ENCODE data around the gene VAC14. TPM values are rescaled to one million over a fixed set of nuclear protein-coding genes. Genes with fewer than 3 reads are reported as not detected.

Gene VAC14
- total and polyA plus RNA-seq, 2 of the 8 experiments (the other 6 are each of a cell fraction or from before 2014, with no cell fraction given), result 56.0 to 108 TPM

- no peak overlapping the region for H3K23ac ChIP-seq (ENCODE audit: insufficient read length)
- no peak overlapping the region for H2BK15ac ChIP-seq (ENCODE audit: low read length)
- H2BK12ac ChIP-seq (ENCODE audit: low read depth, low read length), result no peak overlapping the region
- H3K4me1 ChIP-seq (replicated peaks in 1 of 4; ENCODE audit: control insufficient read depth in 3 of 4, insufficient read depth in 4 of 4, low read length in 3 of 4), result no peaks in the 10 kb centered on the region; a peak in 2 of 7 replicates
- no peak overlapping the region for H3K9ac ChIP-seq (replicated peaks in 1 of 4; ENCODE audit: extremely low read depth in 1 of 4, low read depth in 3 of 4, low read length in 3 of 4)
- WGBS, 2 experiments (ENCODE audit: extremely low coverage in 1 of 2, insufficient coverage in 1 of 2, insufficient read length in 1 of 2, insufficient replicate concordance in 2 of 2, low coverage in 1 of 2, low lambda C conversion rate in 2 of 2, missing lambda C conversion rate in 1 of 2), result 97% methylated on average over 19 of the region's 19 CpGs; no CpG with 5 or more reads in 1 of the 2 experiments
- no peak overlapping the region for H3K18ac ChIP-seq (ENCODE audit: extremely low read depth, low read length)
- no peak overlapping the region for H3K4ac ChIP-seq (replicated peaks; ENCODE audit: insufficient read length, low read depth, low read length)
- DNase-seq (ENCODE audit: low read depth in 1 of 2, low spot score in 2 of 2) (no peak), FAIRE-seq (no peak)
- no peak overlapping the region for H3K27ac ChIP-seq (ENCODE audit: low read depth, low read length)
- no peak overlapping the region for H2BK120ac ChIP-seq (replicated peaks; ENCODE audit: low read depth, low read length)
- CTCF ChIA-PET (ENCODE audit: partially characterized antibody), result interaction anchor here (0.8 to 1.5 kb wide), 2 partner anchors 14 to 16 kb away, joined by 3 to 6 read pairs; no protein-coding TSS in a partner anchor
- H3K14ac ChIP-seq (ENCODE audit: insufficient read length), result no peak overlapping the region
- H3K27me3 ChIP-seq (replicated peaks in 1 of 4; ENCODE audit: control insufficient read depth in 3 of 4, extremely low read depth in 1 of 4, insufficient read depth in 3 of 4, low read length in 3 of 4), result no peaks in the 10 kb centered on the region
- H4K5ac ChIP-seq (ENCODE audit: insufficient read length, low read depth, low read length), result no peak overlapping the region
- no peak overlapping the region for H4K91ac ChIP-seq (replicated peaks; ENCODE audit: insufficient read length, low read length)
- H3K4me3 ChIP-seq (ENCODE audit: extremely low read depth in 1 of 4, insufficient read depth in 2 of 4, low read depth in 3 of 4, low read length in 4 of 4), result no peak overlapping the region
- H2AK5ac ChIP-seq (ENCODE audit: low read depth, low read length), result no peak overlapping the region
- H3K9me3 ChIP-seq (ENCODE audit: insufficient read depth in 2 of 2, low read depth in 1 of 2, low read length in 1 of 2), result peaks cover 3 to 5% of the 10 kb centered on the region in 2 experiments; a peak in 1 of 4 replicates
- POLR2A ChIA-PET (ENCODE audit: partially characterized antibody), result interaction anchor here (1.4 kb wide), 1 partner anchor 9 kb away, joined by 3 read pairs; no protein-coding TSS in a partner anchor
- H2BK20ac ChIP-seq (ENCODE audit: low read length), result no peak overlapping the region
- no peak overlapping the region for H2AFZ ChIP-seq (ENCODE audit: low read length)
- peaks cover 6% of the 10 kb centered on the region for H3K79me1 ChIP-seq (ENCODE audit: low read depth, low read length)
- H3K23me2 ChIP-seq (ENCODE audit: low read depth, low read length), result no peaks in the 10 kb centered on the region
- no peak overlapping the region for H3K4me2 ChIP-seq (ENCODE audit: insufficient read depth in 1 of 2, low read depth in 2 of 2, low read length in 2 of 2)
- peaks cover 19 to 40% (median 35%) of the 10 kb centered on the region in 4 experiments for H3K36me3 ChIP-seq (ENCODE audit: control insufficient read depth in 2 of 4, insufficient read depth in 4 of 4, low read length in 3 of 4)
- peaks cover 13 to 23% of the 10 kb centered on the region in 2 experiments for H4K20me1 ChIP-seq (replicated peaks in 1 of 2; ENCODE audit: control insufficient read depth in 1 of 2, insufficient read depth in 2 of 2, low read length in 2 of 2)
- H2BK5ac ChIP-seq (ENCODE audit: low read depth, low read length), result no peak overlapping the region
- no peak overlapping the region for H3K56ac ChIP-seq (replicated peaks; ENCODE audit: insufficient read length, low read depth, low read length)
- peaks cover 0 to 19% of the 10 kb centered on the region in 2 experiments; a peak in 2 of 4 replicates for H3K79me2 ChIP-seq (ENCODE audit: control insufficient read depth in 1 of 2, insufficient read depth in 2 of 2, low read length in 2 of 2)
- TF ChIP-seq RFX5 (IDR thresholded peaks at IDR 0.05; ENCODE audit: borderline replicate concordance, low read depth, low read length) (no peak), SP2 (IDR thresholded peaks at IDR 0.05; ENCODE audit: low read length) (no peak), RNF2 (IDR thresholded peaks at IDR 0.05; ENCODE audit: borderline replicate concordance, low read depth, low read length, missing control alignments, poor library complexity, severe bottlenecking) (no peak), NANOG (IDR thresholded peaks at IDR 0.05; ENCODE audit: insufficient read depth, low read depth, low read length, poor library complexity, severe bottlenecking) (no peak), JUN (IDR thresholded peaks at IDR 0.05; ENCODE audit: low read depth, low read length) (no peak), GTF2F1 (IDR thresholded peaks at IDR 0.05; ENCODE audit: borderline replicate concordance, low read depth, low read length) (no peak), CBX5 (IDR thresholded peaks at IDR 0.05; ENCODE audit: low read depth, low read length) (no peak), SIRT6 (IDR thresholded peaks at IDR 0.05; ENCODE audit: low read length) (no peak), CEBPB (IDR thresholded peaks at IDR 0.05; ENCODE audit: low read depth, low read length) (no peak), EP300 (IDR thresholded peaks at IDR 0.05; ENCODE audit: borderline replicate concordance in 1 of 2, low read depth in 2 of 2, low read length in 2 of 2) (no peak), FOSL1 (IDR thresholded peaks at IDR 0.05; ENCODE audit: insufficient read depth, low read depth, low read length) (no peak)
- H4K8ac ChIP-seq (ENCODE audit: extremely low read depth, insufficient read depth, low read length), result no peak overlapping the region
Measured at GRCh38 chr16:70786020-70786755, 14.8 kb downstream of the VAC14 start.
